SKM-1 treated with dmso at 0.1 percent for 144 hours (cell line): ENCODE results near the gene CDYL.

Source experiments
- DNase-seq: peaks from one replicate; lab custom pipeline; 2025; ENCODE audit not compliant: unreplicated experiment; lab: John Stamatoyannopoulos, UW

The CDYL gene

GRCh38 chr6:4802312-4802935 is 26.2 kb downstream of the CDYL start:
- no peak for DNase-seq

GRCh38 chr6:4803343-4803744 is 27.1 kb downstream of the CDYL start:
- no peak for DNase-seq

GRCh38 chr6:4804095-4804494 is 27.9 kb downstream of the CDYL start:
- DNase-seq = no peak

- DNase-seq = peak; percentile 11
Observed at GRCh38 chr6:4805553-4806336, 29.5 kb downstream of the CDYL start.

GRCh38 chr6:4806337-4806725 is 30.1 kb downstream of the CDYL start:
- DNase-seq = no peak

GRCh38 chr6:4806791-4807190 is 30.6 kb downstream of the CDYL start:
- DNase-seq = no peak

- DNase-seq = no peak
Observed at GRCh38 chr6:4808396-4808795, 32.2 kb downstream of the CDYL start.

GRCh38 chr6:4809999-4810918 is 34.1 kb downstream of the CDYL start:
- no peak for DNase-seq

- DNase-seq = peak; percentile 5
Observed at GRCh38 chr6:4812068-4812467, 35.9 kb downstream of the CDYL start.

GRCh38 chr6:4813055-4813454 is 36.9 kb downstream of the CDYL start:
- DNase-seq = no peak

- DNase-seq = no peak
Observed at GRCh38 chr6:4814212-4814611, 38.0 kb downstream of the CDYL start.

- DNase-seq = no peak
Observed at GRCh38 chr6:4814987-4815386, 38.8 kb downstream of the CDYL start.

GRCh38 chr6:4815584-4815983 is 39.4 kb downstream of the CDYL start:
- DNase-seq = no peak

- no peak for DNase-seq
Observed at GRCh38 chr6:4816904-4817303, 40.7 kb downstream of the CDYL start.

GRCh38 chr6:4817551-4817950 is 41.3 kb downstream of the CDYL start:
- no peak for DNase-seq

GRCh38 chr6:4818272-4818938 is 42.2 kb downstream of the CDYL start:
- no peak for DNase-seq

- no peak for DNase-seq
Observed at GRCh38 chr6:4819706-4820283, 43.6 kb downstream of the CDYL start.

GRCh38 chr6:4820704-4821276 is 44.6 kb downstream of the CDYL start:
- no peak for DNase-seq

- DNase-seq = no peak
Observed at GRCh38 chr6:4822476-4822875, 46.3 kb downstream of the CDYL start.

- no peak for DNase-seq
Observed at GRCh38 chr6:4828187-4828698, 52.0 kb downstream of the CDYL start.
